ENCODE data around the gene PI3.

The PI3 gene

DNA sequence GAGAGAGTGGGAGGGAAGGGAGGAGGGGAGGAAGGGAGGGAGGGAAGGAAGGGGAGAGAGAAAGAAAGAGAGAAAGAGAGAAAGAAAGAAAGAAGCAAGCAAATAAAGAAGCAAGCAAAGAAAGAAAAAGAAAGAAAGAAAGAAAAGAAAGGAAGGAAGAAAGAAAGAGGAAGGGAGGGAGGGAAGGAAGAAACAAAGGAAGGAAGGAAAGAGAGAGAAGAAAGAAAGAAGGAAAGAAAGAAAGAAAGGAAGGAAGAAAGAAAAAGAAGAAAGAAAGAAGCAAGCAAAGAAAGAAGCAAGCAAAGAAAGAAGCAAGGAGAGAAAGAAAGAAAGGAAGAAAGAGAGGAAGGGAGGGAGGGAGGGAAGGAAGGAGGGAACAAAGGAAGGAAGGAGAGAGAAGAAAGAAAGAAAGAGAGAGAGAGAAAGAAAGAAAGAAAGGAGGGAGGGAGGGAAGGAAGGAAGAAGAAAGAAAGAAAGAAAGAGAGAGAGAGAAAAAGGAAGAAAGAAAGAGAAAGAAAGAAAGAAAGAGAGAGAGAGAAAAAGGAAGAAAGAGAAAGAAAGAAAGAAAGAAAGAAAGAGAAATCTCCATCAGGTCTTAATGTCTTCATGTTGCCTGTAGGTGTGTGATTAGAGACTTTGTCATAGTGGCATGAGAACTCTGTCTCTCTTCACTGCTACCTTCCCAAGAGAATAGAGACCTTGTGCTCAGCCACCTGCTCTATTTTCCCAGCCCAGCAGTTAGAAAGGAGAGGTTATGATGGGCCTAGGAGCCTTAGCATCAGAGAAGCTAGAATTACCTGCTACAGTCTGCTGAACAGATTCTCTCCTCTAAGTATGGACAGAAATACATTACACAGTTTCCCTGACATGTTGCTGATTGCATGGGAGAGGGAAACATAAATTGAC lies 37.1 kb downstream of the PI3 start:
- no peak for TF ChIP-seq POLR2A (IDR thresholded peaks at IDR 0.05; ENCODE audit: low read depth, low read length)
- FAIRE-seq: no peak
- no peak for DNase-seq (ENCODE audit: insufficient read length, low spot score)

DNA sequence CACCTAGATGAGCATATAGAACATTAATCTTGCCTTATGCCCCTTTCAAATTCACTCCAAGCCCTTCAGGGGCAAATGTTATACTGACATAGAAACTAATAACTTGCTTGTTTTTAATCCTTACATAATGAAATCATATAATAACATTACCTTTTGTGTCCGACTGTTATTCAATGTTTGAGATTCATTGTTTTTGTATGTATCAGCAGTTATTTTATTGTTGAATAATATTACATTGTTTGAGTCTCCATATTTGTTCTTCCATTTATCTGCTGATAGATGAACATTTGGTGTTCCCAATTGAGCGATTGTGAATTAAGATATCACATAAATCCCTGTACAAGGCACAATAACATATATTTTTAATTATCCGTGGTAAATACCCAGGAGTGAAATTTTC lies 38.1 kb downstream of the PI3 start:
- FAIRE-seq: no peak
- TF ChIP-seq POLR2A (IDR thresholded peaks at IDR 0.05; ENCODE audit: low read depth, low read length): no peak

DNA sequence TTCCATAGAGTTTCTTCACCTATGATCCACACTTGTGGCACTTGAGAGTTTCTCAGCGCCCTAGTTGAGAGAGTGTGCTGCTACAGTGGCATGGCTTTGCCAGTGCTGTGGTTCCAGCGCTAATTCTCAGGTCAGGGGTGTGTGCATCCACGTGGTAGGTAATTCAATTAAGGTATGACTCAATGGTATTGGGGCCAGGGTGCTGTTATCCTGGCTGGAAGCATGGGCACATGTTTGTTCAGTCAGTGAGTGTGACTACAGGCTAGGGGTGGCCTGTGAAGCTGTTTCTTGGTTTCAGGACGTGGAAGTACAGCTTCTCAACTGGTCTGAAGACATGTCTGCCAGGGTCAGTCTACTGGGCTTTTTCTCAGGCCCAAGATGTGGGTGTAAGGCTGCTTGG lies 43.4 kb downstream of the PI3 start:
- FAIRE-seq (no peak), DNase-seq (ENCODE audit: insufficient read length, low spot score) (no peak)
- no peak for TF ChIP-seq POLR2A (IDR thresholded peaks at IDR 0.05; ENCODE audit: low read depth, low read length)

More for the DNA sequence above, 38.1 kb downstream of the PI3 start:
- DNase-seq (ENCODE audit: insufficient read length, low spot score): no peak

DNA sequence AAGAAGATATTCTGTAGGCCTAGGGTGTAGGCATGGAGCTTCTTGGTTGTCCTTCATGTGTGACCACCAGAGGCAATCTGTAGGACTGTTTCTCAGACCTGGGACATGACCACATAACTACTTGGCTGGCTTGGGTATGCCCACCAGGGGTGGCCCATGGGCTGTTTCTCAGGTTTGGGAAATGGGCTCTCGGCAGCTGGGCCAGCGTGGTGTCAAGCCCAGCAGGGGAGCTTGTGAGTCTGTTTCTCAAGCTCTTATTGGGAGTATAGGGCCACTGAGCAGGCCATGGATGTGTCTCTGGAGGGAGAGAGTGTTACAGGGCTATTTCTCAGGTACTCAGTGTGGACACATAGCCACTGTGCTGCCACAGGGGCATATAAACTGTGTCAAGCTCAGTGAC lies 43.9 kb downstream of the PI3 start:
- FAIRE-seq (no peak), DNase-seq (ENCODE audit: insufficient read length, low spot score) (no peak)
- no peak for TF ChIP-seq POLR2A (IDR thresholded peaks at IDR 0.05; ENCODE audit: low read depth, low read length)

DNA sequence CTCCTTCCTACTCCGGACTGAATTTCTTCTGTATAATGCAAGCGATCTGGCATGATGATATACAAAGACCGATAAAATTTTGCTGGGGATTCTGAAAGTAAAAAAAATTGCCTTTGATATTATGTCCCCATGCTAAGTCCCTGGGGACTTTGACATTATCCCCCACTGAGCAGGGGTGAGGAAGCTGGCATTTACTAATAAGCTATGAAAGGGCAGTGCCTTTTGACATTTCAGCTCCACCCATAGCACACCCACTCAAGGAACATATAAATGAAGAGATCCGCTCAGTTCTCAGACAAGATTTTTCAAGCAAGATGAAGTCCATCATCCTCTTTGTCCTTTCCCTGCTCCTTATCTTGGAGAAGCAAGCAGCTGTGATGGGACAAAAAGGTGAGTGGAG lies 46.4 kb downstream of the PI3 start, which contains the start of gene SEMG2:
TSS of gene SEMG2 (plus strand) at position 298 of the 400 bp plus-strand sequence. CDS start at position 315, 17 bp downstream.
- no peak for TF ChIP-seq POLR2A (IDR thresholded peaks at IDR 0.05; ENCODE audit: low read depth, low read length)
- no peak for FAIRE-seq

DNA sequence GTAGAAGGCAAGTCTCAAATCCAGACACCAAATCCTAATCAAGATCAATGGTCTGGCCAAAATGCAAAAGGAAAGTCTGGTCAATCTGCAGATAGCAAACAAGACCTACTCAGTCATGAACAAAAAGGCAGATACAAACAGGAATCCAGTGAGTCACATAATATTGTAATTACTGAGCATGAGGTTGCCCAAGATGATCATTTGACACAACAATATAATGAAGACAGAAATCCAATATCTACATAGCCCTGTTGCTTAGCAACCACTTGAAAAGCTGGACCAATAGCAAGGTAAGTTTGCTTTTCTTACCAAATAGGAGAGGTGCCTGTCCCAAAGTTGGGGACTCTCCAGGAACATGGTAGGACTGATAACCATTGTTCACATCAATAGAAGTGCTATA lies 48.4 kb downstream of the PI3 start:
- DNase-seq (ENCODE audit: insufficient read length, low spot score) (no peak), FAIRE-seq (no peak)
- TF ChIP-seq POLR2A (IDR thresholded peaks at IDR 0.05; ENCODE audit: low read depth, low read length): no peak

More for the DNA sequence above, 46.4 kb downstream of the PI3 start, which contains the start of gene SEMG2:
- no peak for DNase-seq (ENCODE audit: insufficient read length, low spot score)
